GM12892 (cell line): ENCODE data around the gene TXNDC12.

Experiments
- POLR2AphosphoS5 ChIP-seq: IDR thresholded peaks from 2 replicates; pipeline ENCODE4 v1.6.1; 2011; ENCODE audit warnings: low read depth, low read length, control low read depth
- TAF1 ChIP-seq: IDR thresholded peaks from 2 replicates; pipeline ENCODE4 v1.6.1; 2011; ENCODE audit warnings: low read depth, mild to moderate bottlenecking, control low read depth, low read length, borderline replicate concordance

DNA sequence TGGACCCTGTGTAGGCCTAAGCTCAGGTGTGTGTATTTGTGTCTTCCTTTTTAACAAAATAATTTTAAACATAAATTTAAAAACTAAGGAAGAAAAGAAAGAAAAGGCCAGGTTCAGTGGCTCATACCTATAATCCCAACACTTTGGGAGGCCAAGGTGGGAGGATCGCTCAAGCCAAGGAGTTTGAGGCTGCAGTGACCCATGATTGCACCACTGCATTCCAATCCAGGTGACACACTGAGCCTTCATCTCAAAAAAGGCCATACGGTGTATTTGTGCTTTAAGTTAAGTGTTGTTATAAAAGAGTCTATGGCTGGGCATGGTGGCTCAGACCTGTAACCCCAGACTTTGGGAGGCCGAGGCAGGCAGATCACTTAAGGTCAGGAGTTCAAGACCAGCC, 72.8 kb downstream of the TXNDC12 start:
- TF ChIP-seq POLR2AphosphoS5 (no peak), TAF1 (no peak)
